GM12891 (cell line): ENCODE data around the gene FBXL12.
"Not testable (repeated sequence)": the region's sequence is repeated elsewhere in the genome, so short reads cannot be mapped to it uniquely, and the experiment has no call there.

Experiments used
- PAX5 ChIP-seq: IDR thresholded peaks from 2 replicates; pipeline ENCODE4 v1.6.1; 2011; ENCODE audit warnings: low read length, moderate library complexity, mild to moderate bottlenecking; ENCODE audit not compliant: insufficient read depth, severe bottlenecking
- POLR2A ChIP-seq: IDR thresholded peaks from 2 replicates; pipeline ENCODE4 v1.6.1; 2011; ENCODE audit warnings: low read depth, low read length, control low read depth
- POLR2AphosphoS5 ChIP-seq: IDR thresholded peaks from 2 replicates; pipeline ENCODE4 v1.6.1; 2011; ENCODE audit warnings: low read depth, low read length, control low read depth
- POU2F2 ChIP-seq: IDR thresholded peaks from 2 replicates; pipeline ENCODE4 v1.6.1; 2011; ENCODE audit warnings: low read depth, mild to moderate bottlenecking, control low read depth, low read length, moderate library complexity
- SPI1 ChIP-seq: IDR thresholded peaks from 2 replicates; pipeline ENCODE4 v1.6.1; 2011; ENCODE audit warnings: low read depth, low read length, control low read depth
- TAF1 ChIP-seq: IDR thresholded peaks from 2 replicates; pipeline ENCODE4 v1.6.1; 2011; ENCODE audit warnings: low read depth, low read length, control low read depth

- TF ChIP-seq TAF1, POLR2A, POLR2AphosphoS5, POU2F2, SPI1, PAX5: not testable (repeated sequence)
Observed at GRCh38 chr19:9843626-9844273, 24.9 kb upstream of the FBXL12 start.
